ENCODE results near the gene CFAP221.

Gene CFAP221

GRCh38 chr2:119645173-119645855 lies 101.1 kb downstream of the CFAP221 start:
- no peak for DNase-seq (ENCODE audit: low read depth)

GRCh38 chr2:119646149-119646548 lies 101.9 kb downstream of the CFAP221 start:
- no peak for DNase-seq (ENCODE audit: low read depth)

- DNase-seq (ENCODE audit: low read depth), result no peak
Observed at GRCh38 chr2:119647440-119648169, 103.4 kb downstream of the CFAP221 start.

DNA sequence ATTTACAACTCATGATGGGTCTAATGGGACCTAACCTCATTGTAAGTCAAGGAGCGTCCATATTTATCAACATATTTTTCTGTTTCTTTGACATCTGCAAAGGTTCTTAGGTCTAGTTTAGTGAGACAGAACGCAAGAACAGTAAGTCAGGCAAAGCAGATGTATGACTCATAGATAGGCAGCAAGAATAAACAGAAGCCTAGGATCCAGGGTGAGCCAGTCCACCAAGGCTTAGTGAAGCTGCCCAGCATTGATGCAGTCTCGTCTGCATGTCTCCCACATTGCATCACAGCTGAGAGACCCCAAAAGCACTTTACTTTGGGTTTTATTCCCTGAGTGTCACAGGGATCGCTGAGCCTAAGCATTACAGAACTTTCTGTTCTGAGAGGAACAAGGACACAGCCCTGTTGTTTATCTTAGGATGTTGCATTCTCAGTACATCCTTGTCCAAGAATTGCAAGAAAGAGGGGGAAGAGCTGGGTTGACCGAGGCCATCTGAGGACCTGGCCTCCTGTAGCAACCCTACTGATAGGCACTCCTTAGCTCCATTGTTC lies 105.2 kb downstream of the CFAP221 start:
- DNase-seq (ENCODE audit: low read depth), result no peak

GRCh38 chr2:119650206-119650605 lies 106.0 kb downstream of the CFAP221 start:
- no peak for DNase-seq (ENCODE audit: low read depth)

DNA sequence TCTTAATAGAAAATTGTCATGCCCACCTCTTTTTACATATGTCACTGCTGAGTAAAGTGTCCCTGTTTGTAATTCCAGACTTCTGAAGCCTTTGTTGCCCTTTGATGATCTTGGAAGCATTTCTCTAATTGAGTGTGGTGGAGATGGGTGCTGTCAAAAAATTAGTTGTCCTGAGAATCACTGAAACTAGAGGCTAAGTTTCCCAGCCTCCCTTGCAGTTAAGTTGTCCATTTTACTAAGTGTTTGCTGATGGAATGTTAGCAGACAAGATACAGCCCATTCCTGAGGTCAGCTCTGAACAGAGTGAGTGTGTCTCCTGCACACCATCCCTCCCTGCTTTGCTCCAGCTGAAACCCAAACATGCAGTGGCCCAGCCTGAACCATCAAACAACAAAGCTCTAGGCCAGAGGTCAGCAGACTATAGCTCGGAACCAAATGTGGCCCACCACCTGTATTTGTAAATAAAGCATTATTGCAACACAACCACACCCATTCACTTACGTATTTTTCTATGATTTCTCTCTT lies 106.7 kb downstream of the CFAP221 start:
- no peak for DNase-seq (ENCODE audit: low read depth)

DNA sequence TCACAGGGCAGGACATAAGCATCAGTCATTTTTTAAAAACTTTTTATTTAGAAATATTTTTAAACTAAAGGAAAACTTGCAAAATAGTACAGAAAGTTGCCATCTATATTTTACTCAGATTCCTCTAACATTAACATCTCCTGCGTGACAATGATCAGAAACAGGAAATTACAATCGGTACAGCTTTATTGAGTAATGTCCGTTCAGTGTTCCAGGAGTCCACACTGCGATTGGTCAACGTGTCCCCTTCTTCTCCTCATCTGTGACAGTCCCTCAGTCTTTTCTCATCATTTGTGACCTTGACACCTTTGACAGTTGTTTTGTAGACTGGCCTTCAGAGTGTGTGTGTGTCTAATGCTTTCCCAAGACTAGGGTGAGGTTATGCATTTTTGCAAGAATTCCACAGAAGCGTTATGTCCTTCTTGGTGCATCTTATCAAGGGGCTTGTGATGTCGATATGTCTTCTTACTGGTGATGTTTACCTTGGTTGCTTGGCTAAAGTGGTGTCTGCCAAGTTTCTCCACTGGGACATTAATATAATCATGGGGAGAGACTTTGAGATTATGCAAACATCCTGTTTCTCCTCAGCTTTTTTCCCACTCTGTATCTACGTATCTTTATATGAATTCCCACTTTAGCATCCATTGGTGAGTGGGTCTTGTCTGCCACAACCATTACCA lies 113.4 kb downstream of the CFAP221 start:
- DNase-seq (ENCODE audit: low read depth), result no peak

GRCh38 chr2:119659601-119660342 lies 115.5 kb downstream of the CFAP221 start:
- no peak for DNase-seq (ENCODE audit: low read depth)

GRCh38 chr2:119660343-119660658 lies 116.1 kb downstream of the CFAP221 start:
- DNase-seq (ENCODE audit: low read depth), result no peak

GRCh38 chr2:119662297-119662696 lies 118.0 kb downstream of the CFAP221 start:
- no peak for DNase-seq (ENCODE audit: low read depth)

DNA sequence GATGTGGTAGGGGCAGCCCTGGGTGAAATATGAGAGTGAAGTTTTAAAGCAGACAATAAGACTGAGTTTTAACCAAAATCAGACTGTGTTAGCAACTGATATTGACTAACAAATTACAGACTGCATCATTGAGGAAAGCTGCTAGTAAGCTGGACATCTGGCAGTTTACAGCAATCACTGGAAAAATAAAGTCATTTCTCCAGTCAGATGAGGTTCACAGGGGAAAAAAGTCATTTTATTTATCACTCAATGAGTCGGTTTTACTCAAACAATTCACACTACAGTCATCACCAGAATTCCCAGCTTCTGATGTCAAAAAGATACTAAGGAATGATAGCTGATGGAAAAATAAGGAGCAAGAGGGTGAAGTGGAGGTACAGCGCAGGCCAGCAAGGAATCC lies 124.3 kb downstream of the CFAP221 start:
- no peak for DNase-seq (ENCODE audit: low read depth)

DNA sequence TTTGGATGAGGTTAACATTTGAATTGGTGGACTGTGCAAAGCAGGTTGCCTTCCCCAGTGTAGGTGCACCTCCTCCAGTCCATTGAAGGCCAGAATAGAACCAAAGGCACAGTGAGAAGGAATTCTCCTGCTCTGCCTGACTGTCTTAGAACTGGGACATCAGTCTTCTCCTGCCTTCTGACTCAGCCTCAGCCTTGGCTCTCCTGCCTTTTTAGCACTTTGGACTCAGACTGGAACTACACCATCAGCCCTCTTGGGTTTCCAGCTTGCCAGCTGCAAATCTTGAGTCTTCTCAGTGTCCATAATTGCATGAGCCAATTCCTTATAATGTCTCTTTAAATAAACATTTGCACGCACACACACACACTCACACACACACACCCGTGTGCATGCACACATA lies 126.8 kb downstream of the CFAP221 start:
- DNase-seq (ENCODE audit: low read depth), result no peak

- no peak for DNase-seq (ENCODE audit: low read depth)
Observed at GRCh38 chr2:119671752-119672151, 127.5 kb downstream of the CFAP221 start.

- no peak for DNase-seq (ENCODE audit: low read depth)
Observed at GRCh38 chr2:119672161-119672862, 128.1 kb downstream of the CFAP221 start.

DNA sequence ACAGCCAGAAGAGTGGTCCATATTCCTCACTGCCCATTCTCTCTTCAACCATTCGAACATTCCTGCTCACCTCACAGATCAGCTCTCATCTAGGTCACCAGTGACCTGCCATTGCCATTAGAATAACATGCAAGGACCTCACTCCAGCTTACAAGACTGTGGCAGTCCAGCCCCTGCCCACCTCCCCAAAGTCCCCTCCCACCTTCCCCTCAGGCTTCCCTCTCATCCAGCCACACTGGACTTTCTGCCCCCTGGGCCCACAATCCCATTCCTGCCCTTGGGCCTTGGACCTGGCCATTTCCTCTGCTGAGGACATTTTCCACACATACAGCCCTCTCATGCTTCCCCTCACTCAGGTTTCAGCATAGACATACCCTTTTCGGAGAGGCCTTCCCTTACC lies 129.5 kb downstream of the CFAP221 start:
- no peak for DNase-seq (ENCODE audit: low read depth)

DNA sequence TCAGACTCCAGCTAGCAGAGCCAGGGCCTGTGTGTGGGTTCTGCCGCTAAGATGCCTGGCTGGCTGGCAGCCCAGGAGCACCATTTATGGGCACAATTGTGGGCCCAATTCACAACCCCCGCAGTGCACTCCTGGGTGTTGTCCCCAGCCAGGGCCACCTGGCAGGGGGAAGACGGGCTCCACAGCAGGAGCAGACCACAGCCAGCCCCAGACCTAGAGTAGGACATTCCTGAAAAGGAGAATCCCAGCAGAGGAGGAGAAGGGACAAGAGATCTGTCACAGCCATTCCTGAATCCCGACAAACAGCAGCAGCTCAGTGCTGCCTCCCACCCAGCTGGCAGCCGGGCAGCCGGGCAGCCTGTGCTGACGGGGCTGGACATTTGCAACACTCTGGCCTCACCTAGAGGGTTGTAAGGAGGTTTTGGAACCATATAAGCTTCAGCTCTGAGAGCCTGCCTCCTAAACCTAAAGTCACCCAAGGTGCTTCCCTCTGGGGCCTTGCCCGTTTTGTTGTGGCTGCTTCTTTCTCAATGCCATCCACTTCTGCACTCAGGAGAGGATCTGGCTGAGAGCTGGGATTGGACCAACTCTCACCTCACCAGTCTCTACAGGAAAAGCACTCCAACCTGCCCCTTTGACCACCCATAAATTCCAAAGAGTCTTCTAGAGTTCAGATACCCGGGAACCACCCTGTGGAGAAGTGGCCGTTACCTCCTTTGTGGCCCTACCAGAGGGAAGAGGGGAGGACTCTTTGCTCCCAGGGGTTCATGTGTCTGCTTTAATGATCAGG lies 130.7 kb downstream of the CFAP221 start:
- DNase-seq (ENCODE audit: low read depth), result no peak

DNA sequence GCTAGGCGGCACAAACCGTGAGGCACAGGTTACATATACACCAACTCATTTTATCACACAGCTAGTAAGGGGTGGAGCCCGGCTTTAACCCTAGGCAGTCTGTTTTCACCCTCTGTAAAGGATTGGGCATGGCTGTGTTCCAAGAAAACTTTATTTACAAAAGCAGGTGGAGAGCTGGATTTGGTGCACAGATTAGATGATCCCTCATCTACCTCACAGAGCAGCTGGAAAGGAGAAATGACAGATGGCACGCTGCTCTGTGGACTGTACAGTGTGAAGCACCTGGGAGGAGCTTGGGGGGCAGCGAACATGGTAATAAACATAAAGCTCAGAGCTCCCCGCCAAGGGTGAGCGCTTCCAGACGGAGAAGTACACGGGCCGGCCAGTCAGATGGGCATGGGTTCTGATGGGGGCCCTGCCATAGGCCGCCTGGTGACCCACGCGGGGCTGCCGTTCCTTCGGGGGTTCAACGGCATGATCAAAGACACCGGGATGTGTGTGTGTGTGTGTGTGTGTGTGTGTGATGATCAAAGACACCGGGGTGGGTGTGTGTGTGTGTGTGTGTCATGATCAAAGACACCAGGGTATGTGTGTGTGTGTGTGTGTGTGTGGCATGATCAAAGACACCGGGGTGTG lies 133.9 kb downstream of the CFAP221 start:
- DNase-seq (ENCODE audit: low read depth), result peak; percentile 16

DNA sequence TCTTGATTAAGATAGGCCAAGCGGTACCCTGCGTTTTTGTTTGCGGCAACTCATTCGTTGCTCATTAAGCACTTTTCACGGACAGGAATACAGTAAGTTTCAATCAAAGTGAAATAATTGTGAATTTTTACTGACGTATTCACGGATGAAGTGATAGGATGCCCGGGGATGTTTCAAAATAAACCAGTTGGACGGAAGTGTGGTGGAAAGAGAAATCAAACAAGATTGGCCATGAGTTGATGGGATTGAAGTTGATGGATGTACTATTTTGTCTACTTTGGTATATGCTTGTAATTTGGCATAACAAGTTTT lies 135.2 kb downstream of the CFAP221 start:
- DNase-seq (ENCODE audit: low read depth), result no peak

- DNase-seq (ENCODE audit: low read depth), result no peak
Observed at GRCh38 chr2:119679846-119680245, 135.6 kb downstream of the CFAP221 start.

DNA sequence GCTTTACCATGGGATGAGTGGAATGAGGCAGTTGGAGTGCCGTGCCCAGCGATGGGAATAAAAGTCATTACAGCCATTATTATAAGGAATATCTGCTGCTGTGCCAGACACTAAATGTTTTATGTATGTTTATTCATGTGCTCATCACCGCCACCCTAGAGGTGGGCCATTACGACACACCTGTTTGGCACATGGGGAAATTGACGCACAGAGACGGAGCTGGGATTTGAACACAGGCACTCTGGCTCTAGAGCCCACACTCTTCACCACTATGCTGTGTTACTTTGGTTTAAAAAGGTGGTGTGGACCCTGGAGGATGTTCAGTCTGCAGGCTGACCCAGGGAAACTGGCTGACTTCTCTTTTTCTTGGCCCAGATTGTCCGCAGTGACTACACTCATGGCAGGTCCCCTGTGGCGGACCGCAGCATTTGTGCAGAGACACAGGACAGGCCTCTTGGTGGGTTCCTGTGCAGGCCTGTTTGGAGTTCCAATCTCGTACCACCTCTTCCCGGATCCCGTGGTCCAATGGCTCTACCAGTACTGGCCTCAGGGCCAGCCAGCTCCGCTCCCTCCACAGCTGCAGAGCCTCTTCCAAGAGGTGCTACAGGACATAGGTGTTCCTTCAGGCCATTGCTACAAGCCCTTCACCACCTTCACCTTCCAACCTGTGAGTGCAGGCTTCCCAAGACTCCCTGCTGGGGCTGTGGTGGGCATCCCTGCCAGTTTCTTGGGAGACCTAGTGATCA lies 136.4 kb downstream of the CFAP221 start:
- DNase-seq (ENCODE audit: low read depth), result no peak
